ENCODE data around the gene NUP210.

The NUP210 gene

GRCh38 chr3:13358643-13359042, 61.5 kb downstream of the NUP210 start:
- TF ChIP-seq BHLHE40 (IDR thresholded peaks at IDR 0.05; ENCODE audit: borderline replicate concordance) (no peak), PKNOX1 (IDR thresholded peaks at IDR 0.05) (no peak), LEF1 (IDR thresholded peaks at IDR 0.05; ENCODE audit: borderline replicate concordance) (no peak), NFRKB (IDR thresholded peaks at IDR 0.05) (no peak)
- CTCF ChIA-PET, result no interaction called here
- DNase-seq (ENCODE audit: extremely low spot score), result no peak
- POLR2A ChIA-PET, result no interaction called here

- DNase-seq (ENCODE audit: extremely low spot score), result no peak
- TF ChIP-seq L3MBTL2 (conservative IDR thresholded peaks at IDR 0.05) (no peak), LEF1 (IDR thresholded peaks at IDR 0.05; ENCODE audit: borderline replicate concordance) (no peak), FOXA1 (IDR thresholded peaks at IDR 0.05) (no peak), FOXM1 (IDR thresholded peaks at IDR 0.05; ENCODE audit: borderline replicate concordance) (no peak), TARDBP (IDR thresholded peaks at IDR 0.05) (no peak), PKNOX1 (IDR thresholded peaks at IDR 0.05) (no peak), ARNT (IDR thresholded peaks at IDR 0.05) (no peak), ELF4 (IDR thresholded peaks at IDR 0.05) (no peak), FOXK2 (IDR thresholded peaks at IDR 0.05) (no peak), ZNF384 (IDR thresholded peaks at IDR 0.05) (no peak), SUZ12 (IDR thresholded peaks at IDR 0.05) (no peak), BHLHE40 (IDR thresholded peaks at IDR 0.05; ENCODE audit: borderline replicate concordance) (no peak), HDGF (IDR thresholded peaks at IDR 0.05; ENCODE audit: borderline replicate concordance) (no peak), CTBP1 (IDR thresholded peaks at IDR 0.05; ENCODE audit: borderline replicate concordance) (no peak)
- POLR2A ChIA-PET, result no interaction called here
Measured at GRCh38 chr3:13358051-13358450, 62.1 kb downstream of the NUP210 start.

DNA sequence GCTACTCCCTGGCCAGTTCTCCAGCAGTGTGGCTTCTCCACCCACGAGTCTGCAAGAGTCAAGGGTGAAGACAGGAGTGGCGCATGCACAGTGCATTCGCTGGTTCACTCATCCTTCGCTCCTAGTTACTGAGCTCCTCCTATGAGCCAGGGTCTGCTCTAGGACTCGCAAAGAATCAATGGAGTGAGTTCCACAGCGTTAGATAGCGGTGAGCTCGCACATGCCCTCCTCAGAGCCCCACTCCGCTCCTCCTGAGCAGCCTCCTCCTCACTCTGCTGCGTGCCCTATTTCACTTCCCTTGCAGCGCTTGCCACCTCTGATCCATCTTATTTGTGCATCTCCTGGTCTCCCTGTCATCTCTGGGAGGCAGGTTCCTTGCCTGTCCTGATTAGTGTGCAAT, 63.0 kb downstream of the NUP210 start:
- CTCF ChIA-PET, result interaction anchor here (1.1 kb wide), 1 partner anchor 13 kb away, joined by 4 read pairs; no protein-coding TSS in a partner anchor
- POLR2A ChIA-PET, result no interaction called here
- no peak for DNase-seq (ENCODE audit: extremely low spot score)
- TF ChIP-seq BHLHE40 (IDR thresholded peaks at IDR 0.05; ENCODE audit: borderline replicate concordance), result no peak
- no peak for TF ChIP-seq FOXA1 (IDR thresholded peaks at IDR 0.05)
- TF ChIP-seq FOXK2 (IDR thresholded peaks at IDR 0.05), result no peak
- no peak for TF ChIP-seq ELF4 (IDR thresholded peaks at IDR 0.05)
- TF ChIP-seq CTBP1 (IDR thresholded peaks at IDR 0.05; ENCODE audit: borderline replicate concordance), result no peak
- no peak for TF ChIP-seq ARNT (IDR thresholded peaks at IDR 0.05)

More at GRCh38 chr3:13358051-13358450, 62.1 kb downstream of the NUP210 start:
- CTCF ChIA-PET, result no interaction called here

DNA sequence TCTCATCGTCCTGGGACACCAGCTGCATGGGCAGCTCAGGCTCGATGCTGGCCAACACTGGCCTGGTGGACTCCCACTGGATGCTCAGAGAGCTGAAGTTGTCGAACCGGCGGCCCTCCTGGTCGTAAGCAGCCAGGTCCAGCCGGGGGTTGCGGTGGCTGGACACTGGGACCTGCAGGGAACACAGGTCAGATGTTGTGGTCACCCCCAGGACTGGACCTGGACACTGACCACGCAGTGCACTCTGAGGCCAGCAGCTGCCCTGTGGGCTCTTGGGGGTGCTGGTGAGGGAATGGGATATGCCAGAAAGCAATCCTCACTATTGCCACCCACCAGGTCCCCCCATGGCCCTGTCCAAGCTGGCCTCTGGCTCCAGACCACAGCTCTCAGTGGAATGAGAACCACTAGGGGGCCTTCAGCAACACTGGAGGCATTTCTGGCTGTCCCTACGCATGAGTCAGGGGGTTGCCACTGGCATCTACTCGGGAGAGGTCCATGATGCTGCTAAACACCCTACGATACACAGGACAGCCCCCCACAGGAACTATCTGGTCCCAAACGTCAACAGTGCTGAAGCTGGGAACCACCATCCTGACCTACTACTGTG, 66.1 kb downstream of the NUP210 start:
- TF ChIP-seq L3MBTL2 (conservative IDR thresholded peaks at IDR 0.05), result no peak
- no peak for TF ChIP-seq HDGF (IDR thresholded peaks at IDR 0.05; ENCODE audit: borderline replicate concordance)
- no peak for TF ChIP-seq BHLHE40 (IDR thresholded peaks at IDR 0.05; ENCODE audit: borderline replicate concordance)
- no peak for TF ChIP-seq LEF1 (IDR thresholded peaks at IDR 0.05; ENCODE audit: borderline replicate concordance)
- no peak for TF ChIP-seq ARNT (IDR thresholded peaks at IDR 0.05)
- no peak for TF ChIP-seq ZNF384 (IDR thresholded peaks at IDR 0.05)
- no peak for TF ChIP-seq FOXM1 (IDR thresholded peaks at IDR 0.05; ENCODE audit: borderline replicate concordance)
- TF ChIP-seq SP1 (IDR thresholded peaks at IDR 0.05), result no peak
- no peak for TF ChIP-seq FOXA1 (IDR thresholded peaks at IDR 0.05)
- no peak for TF ChIP-seq TARDBP (IDR thresholded peaks at IDR 0.05)
- no peak for TF ChIP-seq CTBP1 (IDR thresholded peaks at IDR 0.05; ENCODE audit: borderline replicate concordance)
- no peak for TF ChIP-seq ELF4 (IDR thresholded peaks at IDR 0.05)
- no peak for TF ChIP-seq NFRKB (IDR thresholded peaks at IDR 0.05)
- TF ChIP-seq PKNOX1 (IDR thresholded peaks at IDR 0.05), result no peak
- no peak for TF ChIP-seq FOXK2 (IDR thresholded peaks at IDR 0.05)
- TF ChIP-seq SUZ12 (IDR thresholded peaks at IDR 0.05), result no peak
- no peak for DNase-seq (ENCODE audit: extremely low spot score)
- ChIA-PET POLR2A (no interaction called here), CTCF (no interaction called here)

DNA sequence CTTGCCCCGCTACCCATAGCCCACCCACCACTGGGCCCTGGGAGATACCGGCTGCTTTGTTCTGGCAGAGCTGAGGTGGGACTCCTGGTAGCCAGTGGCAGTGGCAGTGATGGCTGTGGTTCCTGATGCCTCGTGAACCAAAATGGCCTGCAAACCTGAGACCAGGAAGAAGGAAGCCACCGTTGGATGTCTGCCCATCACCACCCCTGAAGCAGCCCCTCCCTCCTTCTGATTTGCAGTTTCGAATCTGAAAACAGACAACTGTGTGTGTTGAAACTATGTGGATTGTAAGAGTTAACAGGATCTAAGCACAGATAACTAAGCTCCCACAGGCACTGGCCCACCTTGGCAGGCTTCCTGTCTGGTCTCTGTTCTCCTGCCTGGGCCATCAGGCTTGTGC, 66.6 kb downstream of the NUP210 start:
- POLR2A ChIA-PET, result no interaction called here
- DNase-seq (ENCODE audit: extremely low spot score), result no peak
- TF ChIP-seq SUZ12 (IDR thresholded peaks at IDR 0.05), result no peak
- CTCF ChIA-PET, result no interaction called here

DNA sequence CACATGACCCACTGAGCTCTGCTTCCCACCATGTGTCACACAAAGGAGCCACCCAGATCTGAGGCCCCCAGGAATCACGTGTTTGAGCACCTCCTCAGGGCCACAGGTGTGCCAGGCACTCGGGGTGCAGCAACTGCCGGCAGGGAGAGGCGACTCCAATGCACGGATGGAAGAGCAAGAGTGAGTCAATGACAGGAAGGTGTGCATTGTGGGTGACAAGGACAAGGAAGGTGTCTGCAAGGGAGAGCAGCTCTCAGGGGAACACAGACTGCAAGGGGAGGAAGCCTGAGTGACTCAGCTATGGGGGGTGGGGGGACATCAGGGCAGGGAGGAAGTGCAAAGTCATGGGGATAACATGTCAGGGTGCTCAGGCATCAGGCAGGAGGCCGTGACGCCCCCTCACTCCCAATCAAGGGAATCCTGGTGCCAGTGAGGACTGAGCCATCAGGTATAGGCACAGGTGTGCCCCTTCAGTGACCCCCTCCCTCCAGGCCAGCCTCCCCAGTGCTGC, 67.4 kb downstream of the NUP210 start:
- ChIA-PET POLR2A (no interaction called here), CTCF (no interaction called here)
- DNase-seq (ENCODE audit: extremely low spot score), result no peak
- TF ChIP-seq FOXA1 (IDR thresholded peaks at IDR 0.05), result no peak
- TF ChIP-seq ARNT (IDR thresholded peaks at IDR 0.05), result no peak
- no peak for TF ChIP-seq FOXM1 (IDR thresholded peaks at IDR 0.05; ENCODE audit: borderline replicate concordance)
- no peak for TF ChIP-seq LEF1 (IDR thresholded peaks at IDR 0.05; ENCODE audit: borderline replicate concordance)
- TF ChIP-seq ELF4 (IDR thresholded peaks at IDR 0.05), result no peak
- TF ChIP-seq NFRKB (IDR thresholded peaks at IDR 0.05), result no peak
- TF ChIP-seq CTBP1 (IDR thresholded peaks at IDR 0.05; ENCODE audit: borderline replicate concordance), result no peak

DNA sequence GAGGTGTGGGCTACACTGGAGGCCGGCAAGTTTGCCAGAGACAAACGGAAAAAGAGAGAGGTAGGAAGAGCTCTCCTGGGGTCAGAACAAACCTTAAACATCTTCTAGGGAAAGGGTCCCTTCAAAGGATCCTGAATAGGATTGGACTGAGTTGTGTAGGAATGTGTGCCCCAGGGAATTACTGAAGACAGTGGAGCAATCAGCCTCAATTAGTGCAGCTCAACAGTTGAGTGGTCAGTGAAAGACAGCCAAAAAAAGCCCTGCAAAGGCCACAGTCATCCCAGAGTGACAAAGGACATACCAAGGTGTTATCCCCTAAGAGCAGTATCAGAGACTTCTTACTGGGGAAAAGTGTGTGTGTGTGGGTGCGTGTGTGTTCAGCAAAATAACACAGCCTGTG, 70.3 kb downstream of the NUP210 start:
- DNase-seq (ENCODE audit: extremely low spot score), result no peak
- TF ChIP-seq SP1 (IDR thresholded peaks at IDR 0.05) (no peak), CTBP1 (IDR thresholded peaks at IDR 0.05; ENCODE audit: borderline replicate concordance) (no peak), TARDBP (IDR thresholded peaks at IDR 0.05) (no peak), ZNF384 (IDR thresholded peaks at IDR 0.05) (no peak), BHLHE40 (IDR thresholded peaks at IDR 0.05; ENCODE audit: borderline replicate concordance) (no peak), ELF4 (IDR thresholded peaks at IDR 0.05) (no peak), PKNOX1 (IDR thresholded peaks at IDR 0.05) (no peak), ARNT (IDR thresholded peaks at IDR 0.05) (no peak), L3MBTL2 (conservative IDR thresholded peaks at IDR 0.05) (no peak), NFRKB (IDR thresholded peaks at IDR 0.05) (no peak), LEF1 (IDR thresholded peaks at IDR 0.05; ENCODE audit: borderline replicate concordance) (no peak), FOXK2 (IDR thresholded peaks at IDR 0.05) (no peak), HDGF (IDR thresholded peaks at IDR 0.05; ENCODE audit: borderline replicate concordance) (no peak), SUZ12 (IDR thresholded peaks at IDR 0.05) (no peak), FOXA1 (IDR thresholded peaks at IDR 0.05) (no peak), FOXM1 (IDR thresholded peaks at IDR 0.05; ENCODE audit: borderline replicate concordance) (no peak)
- POLR2A ChIA-PET, result no interaction called here
- CTCF ChIA-PET, result no interaction called here

All from HEK293T (cell line).